GM12878 (cell line): ENCODE data around the gene RPP30. TPM values are rescaled to one million over a fixed set of nuclear protein-coding genes. Genes with fewer than 3 reads are reported as not detected.

ENCODE experiments used
- ATAC-seq: fragments of 200-7000 bp; cut with Tn5 transposase; 3 replicates; pipeline ENCODE4 v1.9.1; 2020; ENCODE audit warnings: mild to moderate bottlenecking, moderate library complexity
- BruUV-seq: library from RNA; stranded (reverse); fragments of 400-500 nt; replicated peaks from 2 replicates; lab custom pipeline; 2021; lab: Mats Ljungman, UMichigan
- CTCF ChIA-PET: fragments of 300-600 bp; sonication (Branson Sonifier 250); formaldehyde crosslinking; extraction: SDS; loops from one replicate; lab custom pipeline; 2021; ENCODE audit warnings: inconsistent platforms; lab: Yijun Ruan, JAX
- POLR2A ChIA-PET: fragments of 350-600 bp; formaldehyde crosslinking; extraction: SDS; loops from one replicate; lab custom pipeline; 2021; ENCODE audit warnings: inconsistent platforms; lab: Charles Lee
- RAD21 ChIA-PET: fragments of 300-600 bp; sonication (Branson Sonifier 250); formaldehyde crosslinking; loops from one replicate; lab custom pipeline; 2023; ENCODE audit warnings: antibody characterized with exemption; ENCODE audit not compliant: unreplicated experiment; lab: Charles Lee
- SMC1A ChIA-PET: fragments of 300-600 bp; sonication (Branson Sonifier 250); formaldehyde crosslinking; loops from one replicate; lab custom pipeline; 2023; ENCODE audit not compliant: unreplicated experiment, uncharacterized antibody; lab: Charles Lee
- DNase-seq: peaks from one replicate; pipeline ENCODE4 v3.0.0-alpha.2; 2011; ENCODE audit warnings: low read depth, low spot score
- FAIRE-seq: peaks from 3 replicates; lab custom pipeline; 2011; peaks lifted over from hg19 to GRCh38; lab: Jason Lieb, UNC
- H2AFZ ChIP-seq: 2 replicates; pipeline ENCODE4 v1.6.0; 2011; ENCODE audit warnings: low read depth, low read length, control low read depth; ENCODE audit not compliant: control insufficient read depth
- H3K27ac ChIP-seq: 2 replicates; pipeline ENCODE4 v1.5.1; 2011; ENCODE audit warnings: control low read depth; ENCODE audit not compliant: control insufficient read depth, insufficient read depth
- H3K27me3 ChIP-seq, 2 experiments: replicated peaks in 1 of 2; 2 replicates each; pipeline versions ENCODE4 v1.6.0 to v1.6.1; 2011; ENCODE audit warnings: low read length in 1 of 2; ENCODE audit not compliant: control insufficient read depth in 2 of 2, insufficient read depth in 2 of 2
- H3K36me3 ChIP-seq, 2 experiments: 2 replicates each; pipeline ENCODE4 v1.5.1; 2011; ENCODE audit warnings: low read length in 1 of 2; ENCODE audit not compliant: control insufficient read depth in 2 of 2, insufficient read depth in 2 of 2
- H3K4me1 ChIP-seq: 2 replicates; pipeline ENCODE4 v1.6.1; 2011; ENCODE audit warnings: mild to moderate bottlenecking, low read length, moderate library complexity, mixed read lengths; ENCODE audit not compliant: control insufficient read depth, insufficient read depth
- H3K4me2 ChIP-seq: 2 replicates; pipeline ENCODE4 v1.6.0; 2011; ENCODE audit warnings: control low read depth; ENCODE audit not compliant: control insufficient read depth, insufficient read depth
- H3K4me3 ChIP-seq: fragments of 200-600 bp; sonication (generic); 2 replicates; pipeline ENCODE4 v1.5.1; 2016
- H3K79me2 ChIP-seq: 2 replicates; pipeline ENCODE4 v1.6.0; 2011; ENCODE audit warnings: low read length; ENCODE audit not compliant: control insufficient read depth, insufficient read depth
- H3K9ac ChIP-seq: 2 replicates; pipeline ENCODE4 v1.8.0; 2011; ENCODE audit warnings: low read length, control low read depth, mixed read lengths; ENCODE audit not compliant: control insufficient read depth, insufficient read depth
- H3K9me3 ChIP-seq: replicated peaks from 3 replicates; pipeline ENCODE4 v1.5.1; 2011; ENCODE audit warnings: mild to moderate bottlenecking, low read length; ENCODE audit not compliant: control insufficient read depth, insufficient read depth
- H4K20me1 ChIP-seq: 2 replicates; pipeline ENCODE4 v1.6.0; 2011; ENCODE audit not compliant: control insufficient read depth, insufficient read depth
- BMI1 ChIP-seq: fragments of 450-650 bp; IDR thresholded peaks from 2 replicates; pipeline ENCODE4 v1.6.1; 2016; ENCODE audit warnings: mild to moderate bottlenecking, moderate library complexity, borderline replicate concordance
- CHD4 ChIP-seq: fragments of 200-600 bp; sonication (generic); IDR thresholded peaks from 2 replicates; pipeline ENCODE4 v1.6.1; 2016; ENCODE audit warnings: mild to moderate bottlenecking
- IRF3 ChIP-seq: fragments of 450-650 bp; IDR thresholded peaks from 2 replicates; pipeline ENCODE4 v1.6.1; 2014; ENCODE audit warnings: mild to moderate bottlenecking
- MTA3 ChIP-seq: IDR thresholded peaks from 2 replicates; pipeline ENCODE4 v1.6.1; 2012; ENCODE audit warnings: low read length, inconsistent platforms, borderline replicate concordance
- SREBF2 ChIP-seq: IDR thresholded peaks from 2 replicates; pipeline ENCODE4 v1.6.1; 2012; ENCODE audit warnings: mild to moderate bottlenecking, low read length
- TBL1XR1 ChIP-seq: IDR thresholded peaks from 2 replicates; pipeline ENCODE4 v1.6.1; 2012; ENCODE audit warnings: low read depth, low read length, improper control_type of control experiment
- YY1 ChIP-seq: IDR thresholded peaks from 2 replicates; pipeline ENCODE4 v1.6.1; 2011; ENCODE audit warnings: low read depth, mild to moderate bottlenecking, low read length
- ZBTB4 ChIP-seq: fragments of 450-650 bp; formaldehyde crosslinking; IDR thresholded peaks from 2 replicates; pipeline ENCODE4 v1.4.0; 2022; ENCODE audit warnings: mild to moderate bottlenecking, moderate library complexity
- ZSCAN29 ChIP-seq: fragments of 450-650 bp; IDR thresholded peaks from 2 replicates; pipeline ENCODE4 v1.6.1; 2017; ENCODE audit warnings: mild to moderate bottlenecking, moderate library complexity
- WGBS: methylation state at CpG from one replicate; pipeline ENCODE4 v1.1.6; 2016; ENCODE audit warnings: low lambda C conversion rate; ENCODE audit not compliant: insufficient replicate concordance, insufficient coverage; ENCODE audit errors: missing lambda C conversion rate; 5-methylcytosine and 5-hydroxymethylcytosine counted together
- in situ Hi-C: fragments of 300-500 bp; cut with MboI; formaldehyde crosslinking; loops from 9 replicates; pipeline ENCODE4 v1.14.3; 2018; ENCODE audit warnings: mixed read lengths
- intact Hi-C: fragments of 100-400 bp; cut with micrococcal nuclease; formaldehyde crosslinking; loops from one replicate; pipeline ENCODE4 v1.14.2; 2022; ENCODE audit not compliant: unreplicated experiment
- polyA plus RNA-seq, 11 experiments: library from polyadenylated mRNA; depleted of rRNA in 4 of 11; unstranded in 6 of 11; stranded (reverse) in 5 of 11; fragments of >200 nt; fragmentation: Nextera tagmentation in 4 of 11; fragmentation: Illumina TruSeq in 1 of 11; extraction: Ambion mirVana in 4 of 11; extraction: Trizol in 1 of 11; gene quantifications; 1 replicate in 1 of 11; 2 replicates in 10 of 11; pipeline versions ENCODE4 v1.2.1 to v1.2.3, GENCODE V29; 2011 to 2016; ENCODE audit warnings: inconsistent platforms in 2 of 11, missing spikeins in 2 of 11, low read depth in 1 of 11
- total RNA-seq, 4 experiments: library from RNA; depleted of rRNA in 3 of 4; stranded (reverse); fragments of >200 nt in 3 of 4; fragmentation: Illumina TruSeq in 1 of 4; extraction: Trizol in 1 of 4; gene quantifications; 2 replicates each; pipeline versions ENCODE4 v1.2.1 to v1.2.3, GENCODE V29; 2013 to 2021

The RPP30 gene
- total and polyA plus RNA-seq, 10 of the 15 experiments (the other 5 are each of a cell fraction or from before 2014, with no cell fraction given), result 48.0 to 208 (median 72.6) TPM

DNA sequence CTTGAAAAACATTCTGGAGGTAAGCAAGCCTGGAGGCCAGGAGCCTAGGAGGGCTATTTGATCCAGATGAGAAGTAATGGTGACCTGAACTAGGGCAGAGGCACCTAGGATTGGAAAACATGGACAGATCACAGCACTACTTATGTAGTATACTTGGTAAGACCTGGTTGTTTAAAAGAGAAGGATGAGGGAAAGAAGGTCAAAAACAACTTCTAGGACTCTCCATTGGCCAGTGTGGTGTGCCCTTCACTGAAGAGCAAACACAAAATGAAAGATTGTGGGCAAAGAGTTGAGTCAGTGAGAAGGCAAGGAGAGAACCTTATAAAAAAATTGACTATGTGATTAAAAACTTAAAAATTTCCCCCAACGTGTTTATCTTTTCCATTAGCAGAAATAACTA lies 34.8 kb downstream of the RPP30 start:
- WGBS, result 52% methylated on average over 1 of the region's 1 CpG
- FAIRE-seq (no peak), DNase-seq (no peak)
- POLR2A ChIA-PET, result no interaction called here
- no peaks in the 10 kb centered on the region for H3K9me3 ChIP-seq
- no peak overlapping the region for H3K27ac ChIP-seq
- H3K79me2 ChIP-seq, result no peaks in the 10 kb centered on the region
- no peak overlapping the region for H3K4me2 ChIP-seq
- peaks cover 3% of the 10 kb centered on the region; the same call in 1 of the 2 replicates for H3K4me1 ChIP-seq
- H4K20me1 ChIP-seq, result no peaks in the 10 kb centered on the region
- intact Hi-C loops, result no loop called here
- H3K4me3 ChIP-seq, result no peak overlapping the region
- no peak for TF ChIP-seq CHD4
- TF ChIP-seq SREBF2, result no peak
- no peak for TF ChIP-seq IRF3
- no peak for TF ChIP-seq MTA3
- TF ChIP-seq TBL1XR1, result no peak
- TF ChIP-seq YY1, result no peak
- TF ChIP-seq BMI1, result no peak
- no peak for TF ChIP-seq ZSCAN29
- TF ChIP-seq ZBTB4 (CRISPR knock-in tag), result no peak
- TF ChIP-seq, all 136 proteins: peak for 0
- RAD21 ChIA-PET, result no interaction called here
- Histone ChIP-seq H3K27me3 (no peaks in the 10 kb centered on the region), H3K36me3 (peaks cover 0 to 13% of the 10 kb centered on the region in 2 experiments; a peak in 2 of 4 replicates), H3K9ac (no peak overlapping the region), H2AFZ (no peak overlapping the region)
- in situ Hi-C loops, result no loop called here
- no TSS peak for BruUV-seq
- no peak for ATAC-seq
- SMC1A ChIA-PET, result interaction anchor here (0.8 to 1.2 kb wide), 2 partner anchors 344 to 391 kb away, joined by 3 to 4 read pairs; no protein-coding TSS in a partner anchor
- CTCF ChIA-PET, result interaction anchor here (0.8 to 0.9 kb wide), 2 partner anchors 93 to 344 kb away, joined by 3 read pairs; no protein-coding TSS in a partner anchor
